Gastroesophageal sphincter (tissue), 4 donors: ENCODE data around the gene AKR1C3. TPM values are rescaled to one million over a fixed set of nuclear protein-coding genes. Genes with fewer than 3 reads are reported as not detected.
"Not testable (repeated sequence)": the region's sequence is repeated elsewhere in the genome, so short reads cannot be mapped to it uniquely, and the experiment has no call there.

ENCODE experiments used
- ATAC-seq: fragments of 150-250 bp; one replicate; pipeline ENCODE4 v1.9.1; 2016; ENCODE audit warnings: mild to moderate bottlenecking, moderate library complexity
- H3K27ac ChIP-seq, 4 donors: fragments of 200-600 bp; sonication (generic) in 3 of 4; 1 replicate in 3 of 4; 2 replicates in 1 of 4; pipeline ENCODE4 v1.5.1; 2016 to 2019
- H3K27me3 ChIP-seq: fragments of 200-600 bp; sonication (generic); one replicate; pipeline ENCODE4 v1.5.1; 2019
- H3K36me3 ChIP-seq, 2 donors: fragments of 200-600 bp; sonication (generic); one replicate each; pipeline ENCODE4 v1.5.1; 2019; ENCODE audit warnings: control low read depth in 1 of 2
- H3K4me1 ChIP-seq, 3 donors: fragments of 200-600 bp; sonication (generic); 1 replicate in 2 of 3; 2 replicates in 1 of 3; pipeline ENCODE4 v1.5.1; 2016 to 2019; ENCODE audit warnings: control low read depth in 2 of 3
- H3K4me3 ChIP-seq, 2 donors: fragments of 200-600 bp; sonication (generic); one replicate each; pipeline ENCODE4 v1.5.1; 2019; ENCODE audit warnings: mild to moderate bottlenecking in 1 of 2, moderate library complexity in 1 of 2
- H3K9me3 ChIP-seq, 3 donors: fragments of 200-600 bp; sonication (generic); one replicate each; pipeline ENCODE4 v1.5.1; 2017 to 2019; ENCODE audit warnings: control low read depth in 2 of 3
- EP300 ChIP-seq: sonication (generic); formaldehyde crosslinking; IDR thresholded peaks from one replicate; pipeline ENCODE4 v1.6.1; 2017; ENCODE audit warnings: antibody characterized with exemption, mild to moderate bottlenecking
- POLR2A ChIP-seq, 2 donors: fragments of 450-650 bp; IDR thresholded peaks; one replicate each; pipeline ENCODE4 v1.6.1; 2017; ENCODE audit warnings: antibody characterized with exemption in 2 of 2, mild to moderate bottlenecking in 2 of 2, moderate library complexity in 1 of 2
- POLR2AphosphoS5 ChIP-seq: sonication (generic); formaldehyde crosslinking; IDR thresholded peaks from one replicate; pipeline ENCODE4 v1.6.1; 2017; ENCODE audit warnings: antibody characterized with exemption
- WGBS, 2 donors: methylation state at CpG; one replicate each; pipeline ENCODE4 v1.1.5; 2018; ENCODE audit warnings: low coverage in 1 of 2; 5-methylcytosine and 5-hydroxymethylcytosine counted together
- total RNA-seq, 4 donors: library from RNA; depleted of rRNA; stranded (reverse); fragments of >200 nt; gene quantifications; one replicate each; pipeline ENCODE4 v1.1.0, GENCODE V29; 2016
- TF ChIP-seq, protein P1 (sequence below), 4 experiments: fragments of 200-600 bp in 2 of 4; fragments of 450-650 bp in 2 of 4; sonication (generic) in 1 of 4; IDR thresholded peaks; one replicate each; pipeline ENCODE4 v1.5.1; 2017 to 2019; ENCODE audit warnings: antibody characterized with exemption in 4 of 4, mild to moderate bottlenecking in 2 of 4, moderate library complexity in 2 of 4

AKR1C3 gene
- total RNA-seq, 4 donors from 2014 or later = 14.3 to 32.2 (median 19.3) TPM

DNA sequence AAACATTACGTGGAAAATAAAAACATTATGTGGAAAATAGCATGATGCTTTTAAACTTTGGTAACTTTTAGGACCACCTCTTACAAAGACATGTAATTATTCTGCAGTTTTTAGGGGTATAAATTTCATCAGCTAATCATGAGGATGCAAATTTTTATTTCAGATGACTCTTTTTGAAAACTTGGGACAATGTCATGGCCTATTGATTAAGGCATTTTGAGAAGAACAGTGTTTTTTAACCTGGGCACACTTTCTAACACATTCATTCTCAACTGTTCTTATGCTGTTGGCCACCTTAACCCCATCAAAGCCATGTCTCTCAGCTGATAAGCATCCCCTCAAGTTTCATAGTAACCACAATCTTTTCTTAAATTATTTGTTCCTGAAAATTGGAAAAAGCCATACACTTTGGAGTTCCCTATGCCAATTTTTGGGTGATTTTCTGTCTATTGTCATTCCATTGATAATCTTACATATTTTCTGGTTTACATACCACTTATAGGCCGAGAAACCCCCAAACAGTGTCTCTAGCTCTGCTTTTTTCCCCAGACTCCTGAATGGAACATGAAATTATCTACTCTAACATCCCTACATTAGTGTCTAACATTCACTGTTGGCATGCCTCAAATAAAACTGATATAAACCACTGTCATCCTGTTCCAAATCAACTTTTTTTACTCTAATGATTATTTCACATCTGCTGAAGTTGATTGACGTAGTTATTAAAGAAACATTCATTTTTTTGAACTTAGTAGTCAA is 14.6 kb downstream of the AKR1C3 start:
- Histone ChIP-seq H3K4me3 (no peak overlapping the region), H3K4me1 (no peaks in the 10 kb centered on the region), H3K27ac (no peak overlapping the region), H3K9me3 (peaks cover 0 to 4% (median 0%) of the 10 kb centered on the region in 3 donors), H3K27me3 (no peaks in the 10 kb centered on the region), H3K36me3 (peaks cover 0 to 25% of the 10 kb centered on the region in 2 donors)
- ATAC-seq = no peak
- TF ChIP-seq POLR2A (IDR thresholded peaks at IDR 0.05) = no peak
- no peak for TF ChIP-seq EP300
- TF ChIP-seq POLR2AphosphoS5 = no peak
- TF ChIP-seq, protein P1, sequence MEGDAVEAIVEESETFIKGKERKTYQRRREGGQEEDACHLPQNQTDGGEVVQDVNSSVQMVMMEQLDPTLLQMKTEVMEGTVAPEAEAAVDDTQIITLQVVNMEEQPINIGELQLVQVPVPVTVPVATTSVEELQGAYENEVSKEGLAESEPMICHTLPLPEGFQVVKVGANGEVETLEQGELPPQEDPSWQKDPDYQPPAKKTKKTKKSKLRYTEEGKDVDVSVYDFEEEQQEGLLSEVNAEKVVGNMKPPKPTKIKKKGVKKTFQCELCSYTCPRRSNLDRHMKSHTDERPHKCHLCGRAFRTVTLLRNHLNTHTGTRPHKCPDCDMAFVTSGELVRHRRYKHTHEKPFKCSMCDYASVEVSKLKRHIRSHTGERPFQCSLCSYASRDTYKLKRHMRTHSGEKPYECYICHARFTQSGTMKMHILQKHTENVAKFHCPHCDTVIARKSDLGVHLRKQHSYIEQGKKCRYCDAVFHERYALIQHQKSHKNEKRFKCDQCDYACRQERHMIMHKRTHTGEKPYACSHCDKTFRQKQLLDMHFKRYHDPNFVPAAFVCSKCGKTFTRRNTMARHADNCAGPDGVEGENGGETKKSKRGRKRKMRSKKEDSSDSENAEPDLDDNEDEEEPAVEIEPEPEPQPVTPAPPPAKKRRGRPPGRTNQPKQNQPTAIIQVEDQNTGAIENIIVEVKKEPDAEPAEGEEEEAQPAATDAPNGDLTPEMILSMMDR (IDR thresholded peaks at IDR 0.05) = no peak
- WGBS, 2 donors = 41 to 45% methylated on average over 3 of the region's 3 CpGs

DNA sequence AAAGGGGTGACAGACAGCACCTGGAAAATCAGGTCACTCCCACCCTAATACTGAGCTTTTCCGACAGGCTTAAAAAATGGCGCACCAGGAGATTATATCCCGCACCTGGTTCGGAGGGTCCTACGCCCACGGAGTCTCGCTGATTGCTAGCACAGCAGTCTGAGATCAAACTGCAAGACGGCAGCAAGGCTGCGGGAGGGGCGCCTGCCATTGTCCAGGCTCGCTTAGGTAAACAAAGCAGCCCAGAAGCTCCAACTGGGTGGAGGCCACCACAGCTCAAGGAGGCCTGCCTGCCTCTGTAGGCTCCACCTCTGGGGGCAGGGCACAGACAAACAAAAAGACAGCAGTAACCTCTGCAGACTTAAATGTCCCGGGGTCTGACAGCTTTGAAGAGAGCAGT is 15.6 kb downstream of the AKR1C3 start:
- H3K4me3 ChIP-seq, ATAC-seq: not testable (repeated sequence)
- no CpG with 5 or more reads among the region's 12 CpGs for WGBS, 2 donors

DNA sequence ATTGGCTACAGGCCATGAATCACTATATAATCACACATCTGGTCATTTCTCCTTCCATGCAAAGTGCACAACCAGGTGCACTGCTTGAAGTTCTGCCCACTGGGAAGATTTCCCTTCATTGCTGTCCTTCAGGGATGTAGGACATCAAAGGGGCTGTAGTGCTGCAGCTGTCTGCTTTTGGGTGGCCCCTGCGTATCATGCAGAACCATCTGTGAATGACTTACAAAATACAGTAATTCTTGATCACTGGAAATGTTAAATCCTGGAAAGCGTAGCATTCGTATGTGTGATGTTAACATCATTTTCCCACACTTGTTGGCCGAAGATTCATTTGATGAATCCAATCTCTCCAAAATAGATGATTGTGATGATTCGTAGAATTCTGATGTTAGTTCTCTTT is 22.4 kb downstream of the AKR1C3 start:
- no peak for ATAC-seq
- no peaks in the 10 kb centered on the region for H3K4me1 ChIP-seq
- H3K9me3 ChIP-seq = no peaks in the 10 kb centered on the region
- H3K27me3 ChIP-seq = no peaks in the 10 kb centered on the region
- no peak overlapping the region for H3K27ac ChIP-seq
- no peak overlapping the region for H3K4me3 ChIP-seq
- no peaks in the 10 kb centered on the region for H3K36me3 ChIP-seq
- TF ChIP-seq, protein P1 (IDR thresholded peaks at IDR 0.05) = no peak
- TF ChIP-seq POLR2AphosphoS5 = no peak
- TF ChIP-seq EP300 = no peak
- TF ChIP-seq POLR2A (IDR thresholded peaks at IDR 0.05) = no peak
- 66 to 73% methylated on average over 4 to 5 of the region's 5 CpGs for WGBS, 2 donors

More for the DNA sequence above, 15.6 kb downstream of the AKR1C3 start:
- H3K27ac ChIP-seq, H3K9me3 ChIP-seq, H3K4me1 ChIP-seq, H3K27me3 ChIP-seq: not testable (repeated sequence)
- H3K36me3 ChIP-seq = peaks cover 0 to 24% of the 10 kb centered on the region in 2 donors

DNA sequence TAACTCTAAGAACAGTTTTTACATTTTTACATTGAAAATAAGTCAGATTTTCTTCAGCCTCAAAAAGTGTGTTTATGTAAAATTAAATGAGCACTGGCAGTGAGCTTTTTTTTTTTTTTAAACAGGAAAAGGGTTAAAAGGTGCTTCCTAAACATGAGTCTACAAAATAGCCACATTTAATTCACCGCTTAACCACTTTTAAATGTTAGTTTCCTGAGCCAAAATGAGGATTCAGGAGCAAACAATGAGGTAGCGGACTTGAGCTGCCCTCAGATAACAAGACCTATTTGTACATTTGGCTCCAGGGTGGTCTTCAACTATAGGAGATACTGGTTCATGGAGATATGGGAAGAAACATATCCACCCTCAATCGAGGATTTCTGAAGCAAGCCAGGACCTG is 22.8 kb downstream of the AKR1C3 start:
- no peak for ATAC-seq
- no peaks in the 10 kb centered on the region for H3K4me1 ChIP-seq
- H3K27me3 ChIP-seq = no peaks in the 10 kb centered on the region
- 41 to 71% methylated on average over 2 to 3 of the region's 3 CpGs for WGBS, 2 donors
- no peak overlapping the region for H3K27ac ChIP-seq
- no peaks in the 10 kb centered on the region for H3K9me3 ChIP-seq
- no peak overlapping the region for H3K4me3 ChIP-seq
- TF ChIP-seq, protein P1 (IDR thresholded peaks at IDR 0.05) = no peak
- TF ChIP-seq EP300 (no peak), POLR2A (IDR thresholded peaks at IDR 0.05) (no peak), POLR2AphosphoS5 (no peak)
- H3K36me3 ChIP-seq = no peaks in the 10 kb centered on the region

DNA sequence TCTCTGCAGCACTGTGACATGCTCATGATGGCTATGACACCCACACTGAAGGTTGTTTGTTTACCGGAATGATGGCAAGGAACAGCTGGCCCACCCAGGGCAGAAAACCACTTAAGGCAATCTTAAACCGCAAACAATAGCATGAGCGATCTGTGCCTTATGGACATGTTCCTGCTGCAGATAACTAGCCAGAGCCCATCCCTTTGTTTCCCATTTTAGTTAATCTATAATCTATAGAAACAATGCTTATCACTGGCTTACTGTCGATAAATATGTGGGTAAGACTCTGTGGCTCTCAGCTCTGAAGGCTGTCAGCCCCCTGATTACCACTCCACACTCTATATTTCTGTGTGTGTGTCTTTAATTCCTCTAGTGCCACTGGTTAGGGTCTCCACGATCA is 25.8 kb downstream of the AKR1C3 start:
- H3K4me3 ChIP-seq, H3K9me3 ChIP-seq, ATAC-seq, H3K4me1 ChIP-seq, H3K36me3 ChIP-seq, H3K27ac ChIP-seq, H3K27me3 ChIP-seq: not testable (repeated sequence)
- WGBS, 2 donors = 82 to 83% methylated on average over 5 of the region's 5 CpGs

DNA sequence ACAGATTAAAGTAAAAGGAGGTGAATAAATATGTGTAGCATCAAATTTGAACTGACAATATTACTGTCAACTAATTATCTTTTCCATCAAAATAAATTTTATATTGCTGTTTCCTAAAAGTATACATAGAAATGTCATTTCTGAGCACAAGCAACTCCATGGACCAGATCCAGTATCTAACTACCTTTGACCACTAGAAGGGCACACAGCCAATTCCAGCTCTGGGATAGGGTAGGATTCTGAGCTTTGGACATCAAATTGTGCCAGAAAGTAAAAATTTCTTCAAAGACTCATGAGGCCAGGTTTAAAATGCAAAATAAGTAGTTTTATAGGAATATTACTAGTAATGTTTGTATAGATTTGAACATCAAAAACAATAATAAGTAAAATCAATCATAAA is 29.7 kb downstream of the AKR1C3 start:
- no peak for ATAC-seq
- Histone ChIP-seq H3K36me3 (no peaks in the 10 kb centered on the region), H3K27me3 (no peaks in the 10 kb centered on the region), H3K4me1 (no peaks in the 10 kb centered on the region), H3K9me3 (peaks cover 0 to 19% (median 0%) of the 10 kb centered on the region in 3 donors), H3K4me3 (no peak overlapping the region), H3K27ac (no peak overlapping the region)
- TF ChIP-seq, protein P1 (IDR thresholded peaks at IDR 0.05) = no peak
- TF ChIP-seq POLR2A (IDR thresholded peaks at IDR 0.05) = no peak
- TF ChIP-seq EP300 = no peak
- no peak for TF ChIP-seq POLR2AphosphoS5
